ENCODE results near the gene CCL27.
"Not testable (repeated sequence)": the region's sequence is repeated elsewhere in the genome, so short reads cannot be mapped to it uniquely, and the experiment has no call there.

The CCL27 gene

DNA sequence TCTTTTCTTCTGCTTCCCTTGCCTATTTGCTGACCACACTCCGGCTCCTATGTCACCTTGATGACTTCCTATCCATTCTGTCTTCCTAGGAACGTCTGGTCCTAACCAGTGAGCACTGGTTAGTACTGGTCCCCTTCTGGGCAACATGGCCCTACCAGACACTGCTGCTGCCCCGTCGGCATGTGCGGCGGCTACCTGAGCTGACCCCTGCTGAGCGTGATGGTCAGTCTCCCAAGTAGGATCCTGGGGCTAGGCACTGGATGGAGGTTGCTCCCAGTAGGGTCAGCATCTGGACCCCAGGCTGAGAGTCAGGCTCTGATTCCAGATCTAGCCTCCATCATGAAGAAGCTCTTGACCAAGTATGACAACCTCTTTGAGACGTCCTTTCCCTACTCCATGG, 13.8 kb downstream of the CCL27 start:
- DNase-seq: no peak

DNA sequence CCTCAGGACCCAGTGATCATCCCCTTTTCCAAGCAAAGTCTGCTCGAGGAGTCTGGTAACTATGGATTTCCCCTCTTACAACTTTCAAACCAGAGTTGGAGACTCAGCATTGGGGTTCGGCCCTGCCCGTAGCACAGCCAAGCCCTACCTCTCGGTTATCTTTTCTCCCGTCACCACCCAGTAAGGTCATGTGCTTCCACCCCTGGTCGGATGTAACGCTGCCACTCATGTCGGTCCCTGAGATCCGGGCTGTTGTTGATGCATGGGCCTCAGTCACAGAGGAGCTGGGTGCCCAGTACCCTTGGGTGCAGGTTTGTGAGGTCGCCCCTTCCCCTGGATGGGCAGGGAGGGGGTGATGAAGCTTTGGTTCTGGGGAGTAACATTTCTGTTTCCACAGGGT, 14.8 kb downstream of the CCL27 start:
- DNase-seq: no peak

GRCh38 chr9:34647084-34647403, 15.4 kb downstream of the CCL27 start:
- DNase-seq: no peak

- peak; percentile 96 for DNase-seq
These were observed 16.0 kb downstream of the CCL27 start, which contains the start of gene GALT for GRCh38 chr9:34646211-34647083. Gene GALT, plus strand, starts transcription at chr9:34646675. Its CDS starts 30 bp downstream, at chr9:34646705.

GRCh38 chr9:34644766-34645314, 17.6 kb downstream of the CCL27 start:
- no peak for DNase-seq

GRCh38 chr9:34642679-34643078, 19.8 kb downstream of the CCL27 start:
- no peak for DNase-seq

- DNase-seq: not testable (repeated sequence)
These were observed 23.1 kb downstream of the CCL27 start for GRCh38 chr9:34639322-34639721.

- DNase-seq: no peak
These were observed 24.4 kb downstream of the CCL27 start for GRCh38 chr9:34638138-34638445.

DNA sequence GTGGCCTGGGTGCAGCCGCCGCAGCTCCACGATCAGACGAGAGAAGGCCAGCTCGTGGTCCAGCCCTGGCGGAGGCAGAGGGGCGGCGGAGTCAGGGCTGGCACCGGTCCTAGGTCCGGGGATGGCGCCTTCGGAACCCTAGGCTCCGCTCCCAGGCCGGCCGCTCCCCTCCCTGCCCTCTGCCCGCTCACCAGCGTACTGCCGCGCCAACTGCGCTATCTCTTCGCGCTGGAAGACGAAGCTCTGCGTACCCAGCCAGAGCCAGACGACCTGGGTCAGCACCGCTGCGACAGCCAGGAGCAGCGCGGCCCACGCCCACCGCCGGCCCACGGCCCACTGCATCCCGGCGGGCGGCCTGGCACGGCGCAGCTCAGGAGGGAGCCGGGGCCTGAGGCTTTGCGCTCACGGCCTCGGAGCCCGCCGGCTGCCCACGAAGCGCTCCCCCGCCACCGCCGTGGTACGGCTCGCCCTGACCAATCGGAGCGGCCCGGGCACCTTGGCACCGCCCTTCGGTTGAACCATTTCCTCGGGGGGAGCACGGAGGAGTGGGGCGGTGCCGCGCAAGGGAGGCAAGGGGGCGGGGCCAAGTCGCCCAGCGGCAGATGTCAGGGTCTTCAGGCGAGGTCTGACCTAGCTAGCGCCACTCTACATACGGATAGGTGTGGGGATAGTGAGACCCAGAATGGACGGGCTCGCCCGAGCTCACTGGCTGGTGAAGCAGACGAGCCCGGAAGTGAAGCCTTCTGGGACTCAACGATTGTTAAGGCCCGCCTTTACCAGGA, 24.9 kb downstream of the CCL27 start, which contains the start of gene SIGMAR1:
SIGMAR1 (minus strand) TSS at position 432 of the 782 bp plus-strand sequence; CDS start at position 342, 90 bp downstream.
- DNase-seq: peak; percentile 97

DNA sequence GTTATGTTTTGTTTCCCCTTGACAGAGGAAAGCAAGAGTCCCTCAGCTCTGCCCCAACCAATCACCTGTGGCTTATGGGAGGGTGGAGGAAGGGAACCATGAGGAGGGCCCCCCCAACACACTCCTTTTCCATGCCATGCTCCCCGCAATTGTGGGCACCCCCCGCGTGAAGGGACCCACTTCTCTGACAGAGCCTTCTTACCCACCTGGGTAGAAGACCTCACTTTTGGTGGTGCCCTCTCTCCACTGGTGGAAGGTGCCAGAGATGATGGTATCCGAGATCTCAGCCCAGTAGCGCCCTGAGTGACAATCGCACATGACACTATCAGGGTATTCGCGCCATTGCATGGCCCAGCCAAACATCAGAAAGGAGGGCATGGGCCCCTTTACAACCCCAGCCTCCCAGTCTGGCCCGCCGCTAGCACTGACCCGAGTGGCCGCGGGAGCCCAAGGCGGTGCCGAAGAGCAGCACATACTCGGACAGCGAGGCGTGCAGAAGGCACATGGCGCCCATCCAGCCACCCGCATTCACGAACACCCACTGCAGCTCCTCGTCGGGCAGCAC, 25.6 kb downstream of the CCL27 start:
- DNase-seq: no peak

DNA sequence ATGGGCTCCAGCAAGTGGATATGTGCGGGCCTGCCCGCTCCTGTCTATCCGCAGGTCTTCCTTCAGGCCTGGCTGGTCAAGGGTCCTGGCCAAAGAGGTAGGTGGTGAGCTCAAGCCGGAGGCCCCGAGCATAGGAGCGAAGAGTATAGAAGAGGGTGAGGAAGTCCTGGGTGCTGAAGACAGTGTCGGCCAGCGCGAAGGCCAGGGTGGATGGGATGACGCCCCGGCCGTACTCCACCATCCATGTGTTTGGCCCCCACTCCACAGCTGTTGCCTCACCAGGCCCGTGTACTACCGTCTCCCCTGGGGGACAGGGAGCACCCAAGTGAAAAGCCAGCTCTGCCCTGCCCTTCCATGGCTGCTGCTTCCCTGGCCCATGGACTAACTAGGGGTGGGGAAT, 26.9 kb downstream of the CCL27 start:
- no peak for DNase-seq

- DNase-seq: no peak
These were observed 27.8 kb downstream of the CCL27 start for GRCh38 chr9:34634551-34635248.

- DNase-seq: peak; percentile 81
These were observed 28.5 kb downstream of the CCL27 start for GRCh38 chr9:34633851-34634550.

DNA sequence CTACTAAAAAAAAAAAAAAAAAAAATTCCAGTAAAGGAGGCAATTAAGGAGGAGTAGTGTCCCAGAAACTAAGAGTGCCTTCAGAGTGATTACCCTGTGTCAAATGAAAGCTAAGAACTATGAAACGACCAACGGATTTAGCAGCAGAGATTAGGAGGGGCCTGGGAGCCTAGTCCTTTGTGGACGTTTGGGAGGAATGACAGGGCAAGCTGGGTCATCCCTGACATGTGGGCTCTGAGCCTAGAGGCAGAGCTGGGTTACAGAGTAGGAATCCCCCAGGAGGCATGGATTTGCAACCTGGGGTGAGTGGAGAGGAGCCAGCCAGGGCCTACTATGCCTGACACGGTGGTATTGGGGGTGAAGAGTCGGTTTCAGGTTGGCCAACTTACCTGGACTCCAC, 29.3 kb downstream of the CCL27 start:
- DNase-seq: no peak

DNA sequence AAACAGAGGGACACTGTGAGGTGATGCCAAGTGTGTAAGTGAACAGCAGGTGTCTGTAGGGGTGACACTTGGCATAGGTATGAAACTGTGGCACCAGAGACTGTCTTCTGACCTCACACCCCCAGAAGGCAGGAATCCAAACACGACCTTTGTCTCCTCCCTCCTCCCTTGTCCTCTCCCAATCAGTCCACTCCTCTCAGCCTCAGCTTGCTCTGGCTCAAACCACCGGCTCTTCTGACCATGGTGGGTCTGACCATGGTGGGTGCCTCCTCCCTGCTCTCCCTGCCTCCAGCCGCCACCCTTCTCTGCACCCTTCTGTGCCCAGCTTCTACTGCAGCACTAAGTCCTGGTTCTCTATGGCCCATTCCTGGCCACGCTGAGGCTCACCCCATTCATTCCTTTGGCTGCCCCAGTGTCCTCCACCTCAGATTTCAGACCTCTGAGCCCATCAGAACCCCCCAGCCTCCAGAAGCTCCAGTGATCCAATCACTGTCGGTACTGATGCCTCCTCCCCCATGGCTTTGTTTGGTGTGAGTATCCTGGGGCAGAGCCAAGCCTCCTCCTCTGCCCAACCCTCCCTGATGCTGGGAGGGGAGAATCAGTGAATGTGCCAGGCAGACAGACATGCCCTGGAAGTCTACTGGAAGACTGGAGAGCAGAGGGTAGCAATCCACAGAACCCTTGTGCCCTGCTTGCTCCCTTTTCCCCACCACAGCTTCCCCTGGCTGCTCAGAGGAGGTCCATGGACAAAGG, 31.9 kb downstream of the CCL27 start:
- DNase-seq: no peak

DNA sequence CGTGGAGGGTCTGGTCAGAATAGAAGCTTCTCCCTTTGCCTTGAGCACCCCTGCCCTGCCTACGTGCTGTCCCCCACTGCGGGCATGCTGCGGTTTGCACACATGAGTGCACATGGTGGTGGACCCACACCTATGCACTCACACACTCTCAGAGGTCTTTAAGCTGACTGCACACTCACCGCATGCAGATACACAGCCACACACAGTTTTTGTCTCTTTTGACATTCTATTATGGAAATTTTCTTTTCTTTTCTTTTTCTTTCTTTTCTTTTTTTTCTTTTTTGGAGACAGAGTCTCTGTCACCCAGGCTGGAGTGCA, 33.0 kb downstream of the CCL27 start:
- no peak for DNase-seq

DNA sequence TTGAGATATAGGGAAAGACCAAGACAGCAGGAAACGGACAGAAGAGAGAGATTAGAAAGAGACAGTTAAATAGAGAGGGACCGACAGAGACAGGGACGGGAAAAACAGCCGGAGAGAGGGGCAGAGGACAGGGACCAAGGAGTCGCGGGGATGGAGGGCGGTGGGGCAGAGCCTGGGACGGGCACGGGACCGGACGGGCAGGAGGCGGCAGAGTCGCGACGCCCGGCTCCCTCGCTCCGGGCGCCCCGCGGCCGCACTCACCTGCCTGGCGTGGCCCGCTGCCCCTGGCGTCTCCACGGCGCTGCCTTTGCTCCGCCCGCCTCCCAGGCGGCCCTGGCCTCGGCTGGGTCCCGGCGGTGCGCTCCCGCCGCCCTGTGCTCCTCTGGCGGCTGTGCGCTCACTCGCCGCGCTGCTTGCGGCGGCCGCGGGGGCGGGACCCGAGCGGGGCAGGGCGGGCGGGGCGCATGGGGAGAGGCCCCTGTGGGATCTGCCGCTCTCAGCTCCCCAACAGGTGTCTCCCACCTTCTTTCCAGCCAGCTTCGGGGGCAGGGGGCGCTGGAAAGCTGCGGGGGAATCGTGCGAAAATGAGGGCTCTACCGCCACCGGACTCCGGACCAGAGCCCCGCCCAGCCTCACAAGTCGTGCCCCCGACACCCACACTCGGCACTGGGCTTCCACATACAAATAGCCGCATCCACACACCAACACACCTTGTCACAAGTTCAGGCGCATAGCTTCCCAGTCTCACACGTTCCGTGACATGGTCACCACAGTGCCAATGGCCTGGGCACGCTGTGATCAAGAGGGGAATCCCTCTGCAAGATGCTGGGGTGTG, 33.6 kb downstream of the CCL27 start, which contains the start of gene ARID3C:
ARID3C (minus strand) TSS at position 411 of the 835 bp plus-strand sequence. CDS start 1,052 bp downstream, outside the sequence.
- no peak for DNase-seq

- DNase-seq: no peak
These were observed 34.5 kb downstream of the CCL27 start for GRCh38 chr9:34627716-34628655.

- DNase-seq: no peak
These were observed 37.3 kb downstream of the CCL27 start for GRCh38 chr9:34625186-34625486.
